Mesenteric fat pad (tissue), 1 donor: ENCODE measurements around the gene HM13. TPM values are rescaled to one million over a fixed set of nuclear protein-coding genes. Genes with fewer than 3 reads are reported as not detected.
"Not testable (repeated sequence)": the region's sequence is repeated elsewhere in the genome, so short reads cannot be mapped to it uniquely, and the experiment has no call there.

ENCODE experiments used
- DNase-seq: peaks from one replicate; pipeline ENCODE4 v3.0.0-alpha.2; 2020; ENCODE audit warnings: low spot score
- microRNA-seq: library from miRNA; unstranded; fragments of <30 nt; microRNA quantifications from one replicate; pipeline ENCODE4 v1.2.0, GENCODE V29; 2020; ENCODE audit warnings: borderline number of aligned reads
- total RNA-seq: library from RNA; stranded (reverse); fragmentation: NEBNext Ultra II Directional; extraction: Animal tissue kit (Norgen Biotek cat#: 25700); gene quantifications from one replicate; pipeline ENCODE4 v1.2.1, GENCODE V29; 2021
- donor health status: DM: yes; HTN: yes; CAD: no.

The HM13 gene
- total RNA-seq, 1 donor from 2014 or later = 186 TPM

DNA sequence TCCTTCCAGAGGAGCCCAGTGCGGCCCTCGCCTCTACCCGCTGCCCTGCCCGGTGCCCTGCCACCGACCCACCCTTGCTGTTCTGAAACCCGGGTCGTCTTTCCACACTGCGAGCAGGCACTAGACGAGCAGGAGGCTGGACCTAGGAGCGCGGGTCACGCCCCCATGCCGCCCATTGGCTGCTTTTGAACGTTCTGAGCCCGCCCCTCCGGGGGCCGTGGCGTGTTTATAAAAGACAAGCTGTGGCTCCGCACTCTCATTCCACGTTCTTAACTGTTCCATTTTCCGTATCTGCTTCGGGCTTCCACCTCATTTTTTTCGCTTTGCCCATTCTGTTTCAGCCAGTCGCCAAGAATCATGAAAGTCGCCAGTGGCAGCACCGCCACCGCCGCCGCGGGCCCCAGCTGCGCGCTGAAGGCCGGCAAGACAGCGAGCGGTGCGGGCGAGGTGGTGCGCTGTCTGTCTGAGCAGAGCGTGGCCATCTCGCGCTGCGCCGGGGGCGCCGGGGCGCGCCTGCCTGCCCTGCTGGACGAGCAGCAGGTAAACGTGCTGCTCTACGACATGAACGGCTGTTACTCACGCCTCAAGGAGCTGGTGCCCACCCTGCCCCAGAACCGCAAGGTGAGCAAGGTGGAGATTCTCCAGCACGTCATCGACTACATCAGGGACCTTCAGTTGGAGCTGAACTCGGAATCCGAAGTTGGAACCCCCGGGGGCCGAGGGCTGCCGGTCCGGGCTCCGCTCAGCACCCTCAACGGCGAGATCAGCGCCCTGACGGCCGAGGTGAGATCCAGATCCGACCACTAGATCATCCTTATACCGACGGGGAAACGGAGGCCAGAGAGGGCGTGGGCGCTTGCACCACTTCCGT is 91.0 kb downstream of the HM13 start, which contains the start of gene ID1:
Gene ID1 (plus strand): TSS at position 259 of the 871 bp plus-strand sequence. CDS start 99 bp downstream, at position 358.
- DNase-seq = peak; percentile 98

DNA sequence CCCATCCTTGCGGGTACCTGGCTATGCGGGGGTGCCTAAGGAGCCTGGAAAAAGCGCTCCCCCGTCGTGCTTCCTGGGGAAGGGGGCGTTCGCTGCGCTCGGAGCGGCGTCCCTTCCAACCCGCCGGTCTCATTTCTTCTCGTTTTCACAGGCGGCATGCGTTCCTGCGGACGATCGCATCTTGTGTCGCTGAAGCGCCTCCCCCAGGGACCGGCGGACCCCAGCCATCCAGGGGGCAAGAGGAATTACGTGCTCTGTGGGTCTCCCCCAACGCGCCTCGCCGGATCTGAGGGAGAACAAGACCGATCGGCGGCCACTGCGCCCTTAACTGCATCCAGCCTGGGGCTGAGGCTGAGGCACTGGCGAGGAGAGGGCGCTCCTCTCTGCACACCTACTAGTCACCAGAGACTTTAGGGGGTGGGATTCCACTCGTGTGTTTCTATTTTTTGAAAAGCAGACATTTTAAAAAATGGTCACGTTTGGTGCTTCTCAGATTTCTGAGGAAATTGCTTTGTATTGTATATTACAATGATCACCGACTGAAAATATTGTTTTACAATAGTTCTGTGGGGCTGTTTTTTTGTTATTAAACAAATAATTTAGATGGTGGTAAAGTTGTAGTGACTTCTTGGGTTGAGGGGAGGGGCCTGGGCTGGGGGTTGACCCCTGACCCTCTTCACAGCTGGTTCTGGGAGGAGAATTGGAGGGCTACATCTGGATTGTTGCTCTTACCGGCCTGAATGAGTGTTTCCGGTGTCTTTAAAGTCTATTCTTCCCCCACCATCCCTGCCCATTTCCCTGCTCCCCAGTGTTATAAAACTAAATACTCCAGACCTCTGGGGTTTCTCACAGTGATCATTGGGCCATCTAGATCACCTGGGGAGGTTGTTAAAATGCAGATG is 91.9 kb downstream of the HM13 start:
- DNase-seq = no peak

DNA sequence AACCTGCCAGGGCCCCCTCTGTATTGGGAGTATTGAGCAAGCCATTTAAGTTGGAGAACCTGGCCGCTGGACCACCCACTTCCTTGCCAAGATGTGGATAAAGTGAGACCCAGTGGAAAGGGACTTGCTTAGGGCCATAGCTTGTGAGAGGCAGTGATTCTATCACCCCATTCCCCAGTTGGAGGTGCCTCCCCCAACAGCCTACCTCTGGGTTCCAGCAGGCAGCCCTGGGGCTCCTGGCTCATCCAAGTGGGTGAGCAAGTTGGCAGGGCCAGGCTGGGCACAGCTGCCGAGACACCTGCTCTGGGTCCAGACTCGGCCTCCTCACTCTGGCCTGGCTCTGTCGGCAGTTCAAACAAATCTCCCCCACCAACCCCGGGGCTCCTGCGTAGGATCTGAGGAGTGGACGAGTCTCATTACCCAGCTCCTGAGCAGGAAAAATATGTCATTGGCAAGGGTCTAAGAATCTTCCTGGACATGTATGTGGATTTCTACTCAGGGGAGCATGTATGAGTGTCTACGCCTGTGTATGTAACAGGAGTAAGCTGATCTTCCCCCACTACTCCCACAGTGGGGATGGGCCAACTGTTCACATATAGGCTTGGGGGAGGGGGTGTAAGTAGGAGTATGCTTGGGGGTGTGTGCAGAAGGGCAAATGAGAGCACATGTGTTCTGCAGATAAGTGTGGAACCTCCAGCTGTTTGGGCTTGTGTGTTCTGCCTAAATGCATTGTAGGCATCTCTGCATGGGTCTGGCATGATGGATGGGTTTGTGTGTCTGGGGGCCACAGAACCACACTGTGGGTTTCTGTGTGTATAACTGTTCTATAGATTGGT is 92.8 kb downstream of the HM13 start:
- DNase-seq = no peak

DNA sequence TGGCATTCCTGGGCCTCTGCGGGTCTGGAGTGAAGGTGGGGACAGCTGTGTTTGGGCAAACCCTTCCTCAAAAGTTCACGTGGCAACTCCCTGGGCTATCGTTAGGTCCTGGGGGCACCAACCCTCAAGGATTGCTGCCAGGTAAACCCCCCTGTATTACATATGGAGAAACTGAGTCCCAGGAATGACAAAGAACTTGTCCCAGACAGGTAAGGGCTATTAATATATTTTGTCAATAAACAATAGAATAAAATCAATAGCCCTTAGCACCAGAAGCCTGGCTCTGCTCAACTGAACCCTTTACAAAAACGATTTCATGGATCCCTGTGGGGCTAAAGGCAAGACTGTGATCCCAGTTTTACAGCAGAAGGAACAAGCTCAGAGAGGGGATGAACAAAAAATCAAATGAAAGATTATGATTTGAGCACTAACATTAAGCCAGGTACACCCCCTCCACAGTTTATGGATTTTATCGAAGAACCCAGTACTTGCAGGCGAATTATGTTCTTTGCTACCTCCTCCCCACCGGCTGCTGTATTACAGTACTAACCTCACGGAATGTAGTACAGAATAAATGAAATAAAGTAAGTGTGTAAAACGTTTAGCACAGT is 93.5 kb downstream of the HM13 start:
- no peak for DNase-seq

DNA sequence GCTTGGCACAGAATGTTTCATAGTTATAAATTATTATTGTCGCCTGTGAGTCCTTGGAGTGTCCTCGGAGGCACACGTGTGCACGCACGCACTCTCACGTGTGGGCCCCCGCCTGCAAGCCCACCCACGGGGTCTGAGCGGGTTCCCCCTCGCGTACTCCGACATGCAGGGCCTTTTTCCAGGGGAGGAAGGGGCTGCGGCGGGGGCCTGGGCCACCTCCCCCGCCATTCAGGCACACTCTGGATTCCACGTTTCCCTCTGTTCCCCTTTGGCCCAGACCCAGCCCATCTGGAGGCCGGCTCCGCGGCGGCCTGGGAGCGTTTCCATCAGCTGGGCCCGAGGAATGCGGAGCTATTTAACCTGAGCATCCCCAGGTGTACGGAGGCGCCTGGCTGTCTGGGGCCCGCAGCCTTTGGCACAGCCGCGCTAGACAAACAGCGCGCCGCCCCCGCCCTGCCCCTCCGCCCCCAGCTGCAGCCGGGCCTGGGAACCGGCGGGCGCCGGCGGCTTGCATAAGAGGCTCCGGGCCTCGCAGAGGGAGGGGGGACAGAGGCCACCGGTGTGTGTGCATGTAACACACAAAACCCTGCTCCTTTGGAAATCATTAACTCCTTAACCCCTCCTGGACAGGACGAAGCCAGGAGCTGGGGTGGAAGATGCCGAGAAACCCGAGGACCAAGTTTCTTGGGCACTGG is 94.2 kb downstream of the HM13 start:
- peak; percentile 94 for DNase-seq

DNA sequence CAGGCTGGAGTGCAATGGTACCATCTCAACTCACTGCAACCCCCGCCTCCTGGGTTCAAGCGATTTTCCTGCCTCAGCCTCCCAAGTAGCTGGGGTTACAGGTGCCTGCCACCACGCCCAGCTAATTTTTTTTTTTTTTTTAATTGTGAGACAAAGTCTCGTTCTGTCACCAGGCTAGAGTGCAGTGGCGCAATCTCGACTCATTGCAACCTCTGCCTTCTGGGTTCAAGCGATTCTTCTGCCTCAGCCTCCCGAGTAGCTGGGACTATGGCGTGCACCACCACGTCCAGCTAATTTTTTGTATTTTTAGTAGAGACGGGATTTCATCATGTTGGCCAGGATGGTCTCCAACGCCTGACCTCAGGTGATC is 98.0 kb downstream of the HM13 start:
- DNase-seq = not testable (repeated sequence)

DNA sequence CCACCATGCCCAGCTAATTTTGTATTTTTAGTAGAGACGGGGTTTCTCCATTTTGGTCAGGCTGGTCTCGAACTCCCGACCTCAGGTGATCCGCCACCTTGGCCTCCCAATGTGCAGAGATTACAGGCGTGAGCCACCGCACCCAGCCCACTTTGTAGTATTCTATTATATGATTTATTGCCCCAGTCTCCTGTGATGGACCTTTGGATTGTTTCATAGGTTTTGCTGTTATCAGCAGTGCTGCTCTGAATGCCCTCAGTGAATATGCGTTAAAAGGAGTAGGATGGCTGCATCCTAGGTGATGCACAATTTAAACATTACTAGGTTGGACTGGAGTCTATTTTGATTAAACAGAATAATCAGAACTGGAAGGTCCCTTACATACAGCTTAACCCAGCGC is 101.2 kb downstream of the HM13 start:
- DNase-seq = no peak

DNA sequence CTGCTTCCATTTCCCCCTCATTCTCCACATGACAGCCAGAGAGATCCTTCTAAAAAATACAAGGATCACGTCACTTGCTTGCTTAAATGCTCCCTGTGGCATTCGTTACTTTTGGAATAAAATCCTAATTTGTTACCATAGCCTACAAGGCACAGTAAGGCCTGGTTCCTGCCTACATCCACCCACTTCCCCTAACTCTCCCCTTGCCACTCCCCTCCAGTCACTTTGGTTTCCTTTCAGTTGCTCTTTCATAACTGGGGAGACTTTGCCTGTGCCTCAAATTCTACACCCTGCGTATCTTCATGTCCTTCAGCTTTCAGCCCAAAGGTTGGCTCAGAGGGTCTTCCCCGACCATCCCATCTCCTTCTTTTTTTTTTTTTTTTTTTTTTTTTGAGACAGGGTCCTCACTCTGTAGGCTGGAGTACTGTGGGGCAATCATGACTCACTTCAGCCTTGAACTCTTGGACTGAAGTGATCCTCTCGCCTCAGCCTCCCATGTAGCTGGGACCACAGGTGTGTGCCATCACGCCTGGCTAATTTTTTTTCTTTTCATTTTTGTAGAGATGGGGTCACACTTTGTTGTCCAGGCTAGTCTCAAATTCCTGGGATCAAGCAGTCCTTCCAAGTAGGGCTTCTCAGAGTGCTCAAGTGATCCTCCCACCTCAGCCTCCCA is 103.3 kb downstream of the HM13 start:
- DNase-seq = no peak

Small RNA genes within 50 kb of the gene (microRNA-seq; reads per million reads assigned to microRNA genes)
- not detected for gene MIR3193

Other genes with a start within 250 kb of the HM13 start
- gene DEFB116, start 205.9 kb upstream of the HM13 start, total RNA-seq = not detected
- not detected for gene DEFB118, start 145.8 kb upstream of the HM13 start, total RNA-seq
- gene DEFB119, start 123.9 kb upstream of the HM13 start, total RNA-seq = not detected
- gene DEFB121, start 108.2 kb upstream of the HM13 start, total RNA-seq = not detected
- not detected for gene DEFB123, start 73.8 kb upstream of the HM13 start, total RNA-seq
- gene DEFB124, start 39.3 kb upstream of the HM13 start, total RNA-seq = 1.7 TPM
- gene REM1, start 39.2 kb upstream of the HM13 start, total RNA-seq = 2.7 TPM
- gene ID1, start 90.8 kb downstream of the HM13 start, total RNA-seq = 223 TPM
- 2.3 TPM for gene COX4I2, start 123.5 kb downstream of the HM13 start, total RNA-seq
- gene BCL2L1, start 208.4 kb downstream of the HM13 start, total RNA-seq = 135 TPM
- gene TPX2, start 224.8 kb downstream of the HM13 start, total RNA-seq = 1.1 TPM